ENCODE measurements around the gene UVRAG.

DNA sequence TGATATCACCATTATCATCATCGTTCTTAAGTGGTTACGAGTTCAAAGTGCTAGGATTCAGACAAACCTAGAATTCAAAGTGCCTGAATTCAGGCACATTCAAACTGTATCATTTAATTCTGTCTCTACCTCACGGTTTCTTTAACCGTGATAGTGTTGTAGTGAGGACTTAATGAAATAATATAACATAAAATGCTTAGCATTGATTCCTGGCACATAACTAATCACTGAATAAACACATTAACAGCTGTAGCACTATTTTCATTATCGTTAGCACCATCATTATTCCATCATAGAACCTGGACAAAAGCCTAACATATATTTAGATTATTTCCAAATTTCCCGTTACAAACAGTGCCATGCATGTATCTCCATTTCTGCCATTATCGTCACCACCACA lies 289.3 kb downstream of the UVRAG start:
- TF ChIP-seq, protein P1, sequence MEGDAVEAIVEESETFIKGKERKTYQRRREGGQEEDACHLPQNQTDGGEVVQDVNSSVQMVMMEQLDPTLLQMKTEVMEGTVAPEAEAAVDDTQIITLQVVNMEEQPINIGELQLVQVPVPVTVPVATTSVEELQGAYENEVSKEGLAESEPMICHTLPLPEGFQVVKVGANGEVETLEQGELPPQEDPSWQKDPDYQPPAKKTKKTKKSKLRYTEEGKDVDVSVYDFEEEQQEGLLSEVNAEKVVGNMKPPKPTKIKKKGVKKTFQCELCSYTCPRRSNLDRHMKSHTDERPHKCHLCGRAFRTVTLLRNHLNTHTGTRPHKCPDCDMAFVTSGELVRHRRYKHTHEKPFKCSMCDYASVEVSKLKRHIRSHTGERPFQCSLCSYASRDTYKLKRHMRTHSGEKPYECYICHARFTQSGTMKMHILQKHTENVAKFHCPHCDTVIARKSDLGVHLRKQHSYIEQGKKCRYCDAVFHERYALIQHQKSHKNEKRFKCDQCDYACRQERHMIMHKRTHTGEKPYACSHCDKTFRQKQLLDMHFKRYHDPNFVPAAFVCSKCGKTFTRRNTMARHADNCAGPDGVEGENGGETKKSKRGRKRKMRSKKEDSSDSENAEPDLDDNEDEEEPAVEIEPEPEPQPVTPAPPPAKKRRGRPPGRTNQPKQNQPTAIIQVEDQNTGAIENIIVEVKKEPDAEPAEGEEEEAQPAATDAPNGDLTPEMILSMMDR (optimal IDR thresholded peaks at IDR 0.05 in 1 of 3, IDR thresholded peaks at IDR 0.05 in 1 of 3, conservative IDR thresholded peaks at IDR 0.05 in 1 of 3; ENCODE audit: extremely low read depth in 1 of 3, insufficient read depth in 2 of 3, low read length in 3 of 3), result no peak
- TF ChIP-seq EZH2 (IDR thresholded peaks at IDR 0.05; ENCODE audit: low read length), result no peak
